ENCODE measurements around the gene PRKCZ. TPM values are rescaled to one million over a fixed set of nuclear protein-coding genes. Genes with fewer than 3 reads are reported as not detected.
A peak's percentile ranks its signal among the peaks of the same experiment; 100 is the strongest.

PRKCZ gene
- total RNA-seq, 1 donor from 2014 or later: 7.8 TPM

- Mint-ChIP-seq H3K36me3 (ENCODE audit: low read depth) (no peaks in the 10 kb centered on the region), H3K4me1 (ENCODE audit: low read depth) (peaks cover 5% of the 10 kb centered on the region), H3K9me3 (ENCODE audit: low read depth) (no peaks in the 10 kb centered on the region), H3K4me3 (ENCODE audit: unreplicated experiment) (no peak overlapping the region), H3K27ac (ENCODE audit: unreplicated experiment) (no peak overlapping the region), H3K27me3 (ENCODE audit: low read depth) (no peaks in the 10 kb centered on the region)
- TF ChIP-seq, protein P1, sequence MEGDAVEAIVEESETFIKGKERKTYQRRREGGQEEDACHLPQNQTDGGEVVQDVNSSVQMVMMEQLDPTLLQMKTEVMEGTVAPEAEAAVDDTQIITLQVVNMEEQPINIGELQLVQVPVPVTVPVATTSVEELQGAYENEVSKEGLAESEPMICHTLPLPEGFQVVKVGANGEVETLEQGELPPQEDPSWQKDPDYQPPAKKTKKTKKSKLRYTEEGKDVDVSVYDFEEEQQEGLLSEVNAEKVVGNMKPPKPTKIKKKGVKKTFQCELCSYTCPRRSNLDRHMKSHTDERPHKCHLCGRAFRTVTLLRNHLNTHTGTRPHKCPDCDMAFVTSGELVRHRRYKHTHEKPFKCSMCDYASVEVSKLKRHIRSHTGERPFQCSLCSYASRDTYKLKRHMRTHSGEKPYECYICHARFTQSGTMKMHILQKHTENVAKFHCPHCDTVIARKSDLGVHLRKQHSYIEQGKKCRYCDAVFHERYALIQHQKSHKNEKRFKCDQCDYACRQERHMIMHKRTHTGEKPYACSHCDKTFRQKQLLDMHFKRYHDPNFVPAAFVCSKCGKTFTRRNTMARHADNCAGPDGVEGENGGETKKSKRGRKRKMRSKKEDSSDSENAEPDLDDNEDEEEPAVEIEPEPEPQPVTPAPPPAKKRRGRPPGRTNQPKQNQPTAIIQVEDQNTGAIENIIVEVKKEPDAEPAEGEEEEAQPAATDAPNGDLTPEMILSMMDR (IDR thresholded peaks at IDR 0.05): no peak
- no peak for DNase-seq (ENCODE audit: low spot score)
Measured at GRCh38 chr1:2176615-2177014, 126.4 kb downstream of the PRKCZ start.

DNA sequence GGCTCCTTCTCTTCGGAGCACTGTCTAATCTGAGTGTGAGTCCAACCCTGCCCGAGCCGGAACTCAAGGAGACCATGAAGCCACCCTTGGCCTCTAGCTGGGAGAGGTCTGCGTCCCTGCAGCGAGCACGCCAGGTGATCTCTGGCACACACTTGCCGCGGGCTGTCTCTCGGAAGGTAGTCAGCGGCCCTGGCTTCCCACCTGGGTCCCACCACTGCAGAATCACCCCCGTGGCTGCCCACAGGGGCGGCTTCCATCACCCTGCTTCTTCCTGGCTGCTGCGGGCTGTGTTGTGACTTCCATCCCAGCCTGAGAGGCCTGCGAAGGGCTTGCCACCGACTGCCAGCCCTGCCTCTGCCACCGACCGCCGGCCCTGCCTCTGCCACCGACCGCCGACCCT lies 127.3 kb downstream of the PRKCZ start:
- TF ChIP-seq, protein P1 (IDR thresholded peaks at IDR 0.05): no peak
- H3K27ac Mint-ChIP-seq (ENCODE audit: unreplicated experiment): no peak overlapping the region
- no peaks in the 10 kb centered on the region for H3K9me3 Mint-ChIP-seq (ENCODE audit: low read depth)
- DNase-seq (ENCODE audit: low spot score): peak; percentile 77
- no peaks in the 10 kb centered on the region for H3K36me3 Mint-ChIP-seq (ENCODE audit: low read depth)
- no peaks in the 10 kb centered on the region for H3K27me3 Mint-ChIP-seq (ENCODE audit: low read depth)
- peaks cover 5% of the 10 kb centered on the region for H3K4me1 Mint-ChIP-seq (ENCODE audit: low read depth)
- no peak overlapping the region for H3K4me3 Mint-ChIP-seq (ENCODE audit: unreplicated experiment)

GRCh38 chr1:2177946-2178538 lies 127.8 kb downstream of the PRKCZ start:
- TF ChIP-seq, protein P1 (IDR thresholded peaks at IDR 0.05): no peak
- Mint-ChIP-seq H3K9me3 (ENCODE audit: low read depth) (no peaks in the 10 kb centered on the region), H3K27ac (ENCODE audit: unreplicated experiment) (no peak overlapping the region), H3K4me3 (ENCODE audit: unreplicated experiment) (no peak overlapping the region), H3K36me3 (ENCODE audit: low read depth) (peaks cover 2% of the 10 kb centered on the region), H3K4me1 (ENCODE audit: low read depth) (peaks cover 5% of the 10 kb centered on the region), H3K27me3 (ENCODE audit: low read depth) (no peaks in the 10 kb centered on the region)
- peak; percentile 82 for DNase-seq (ENCODE audit: low spot score)

DNA sequence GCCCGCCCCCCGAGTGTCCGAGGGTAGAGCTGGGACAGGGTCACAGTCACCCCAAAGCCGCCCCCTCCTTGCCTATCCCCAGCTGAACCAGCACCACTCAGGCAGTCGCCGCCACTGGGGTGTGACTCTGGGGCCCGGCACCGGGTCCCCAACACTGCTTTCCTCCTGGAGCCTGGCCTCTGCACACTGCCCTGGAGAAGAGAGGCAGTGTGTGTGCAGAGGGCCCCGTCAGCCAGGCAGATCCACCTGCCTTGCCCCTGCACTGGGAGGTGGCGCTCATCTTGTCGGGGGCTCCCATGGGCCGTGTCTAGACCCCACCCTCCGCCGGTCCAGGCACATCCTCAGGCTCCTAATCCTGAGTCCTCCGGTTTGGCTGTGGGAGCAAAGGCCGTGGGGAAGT lies 128.7 kb downstream of the PRKCZ start:
- Mint-ChIP-seq H3K4me3 (ENCODE audit: unreplicated experiment) (no peak overlapping the region), H3K27me3 (ENCODE audit: low read depth) (no peaks in the 10 kb centered on the region), H3K9me3 (ENCODE audit: low read depth) (no peaks in the 10 kb centered on the region), H3K27ac (ENCODE audit: unreplicated experiment) (no peak overlapping the region), H3K4me1 (ENCODE audit: low read depth) (peaks cover 5% of the 10 kb centered on the region), H3K36me3 (ENCODE audit: low read depth) (peaks cover 2% of the 10 kb centered on the region)
- TF ChIP-seq, protein P1 (IDR thresholded peaks at IDR 0.05): no peak
- peak; percentile 90 for DNase-seq (ENCODE audit: low spot score)

DNA sequence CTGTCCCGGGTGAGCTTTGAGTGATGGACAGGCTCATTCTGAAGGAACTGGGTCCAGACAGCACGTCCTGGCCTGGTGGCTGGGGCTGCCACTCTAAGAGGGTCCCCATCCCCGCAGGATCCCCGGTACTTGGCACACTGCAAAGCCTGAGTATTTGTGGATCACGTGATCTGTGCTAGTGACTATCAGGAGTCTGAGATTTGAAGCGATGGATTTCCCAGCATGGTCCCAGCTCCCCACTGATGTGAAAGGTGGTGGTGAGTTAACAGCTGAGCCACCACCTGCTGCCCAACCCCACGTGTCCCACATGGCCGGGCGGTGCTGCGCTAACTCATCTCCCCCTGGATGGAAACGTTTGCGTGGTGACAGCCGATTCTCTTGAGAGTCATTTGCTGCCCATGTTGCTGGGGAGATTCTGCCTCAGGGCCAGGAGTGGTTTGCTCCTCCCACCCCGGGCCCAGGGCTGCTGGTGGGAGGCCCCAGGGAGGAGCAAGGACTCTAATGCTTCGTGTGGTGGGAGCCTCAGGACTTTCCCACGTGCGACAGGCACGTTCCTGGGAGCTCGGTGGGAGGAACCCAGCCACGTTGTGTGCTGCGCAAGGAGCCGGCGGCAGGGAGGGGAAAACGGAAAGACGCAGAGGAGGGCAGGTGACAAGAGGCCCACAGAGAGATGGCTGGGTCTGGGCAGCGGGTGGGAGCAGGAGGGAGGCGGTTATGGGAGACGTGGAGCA lies 129.2 kb downstream of the PRKCZ start:
- H3K4me3 Mint-ChIP-seq (ENCODE audit: unreplicated experiment): no peak overlapping the region
- H3K27ac Mint-ChIP-seq (ENCODE audit: unreplicated experiment): no peak overlapping the region
- H3K36me3 Mint-ChIP-seq (ENCODE audit: low read depth): peaks cover 4% of the 10 kb centered on the region

More for the DNA sequence above, 129.2 kb downstream of the PRKCZ start:
- H3K4me1 Mint-ChIP-seq (ENCODE audit: low read depth): peaks cover 5% of the 10 kb centered on the region
- no peaks in the 10 kb centered on the region for H3K27me3 Mint-ChIP-seq (ENCODE audit: low read depth)
- DNase-seq (ENCODE audit: low spot score): no peak
- no peaks in the 10 kb centered on the region for H3K9me3 Mint-ChIP-seq (ENCODE audit: low read depth)
- TF ChIP-seq, protein P1 (IDR thresholded peaks at IDR 0.05): no peak

Data from chondrocyte (in vitro differentiated cells).